HepG2 (cell line): ENCODE measurements around the gene RNU7-1. TPM values are rescaled to one million over a fixed set of nuclear protein-coding genes. Genes with fewer than 3 reads are reported as not detected.
A peak's percentile ranks its signal among the peaks of the same experiment; 100 is the strongest.

Experiments
- BRF2 ChIP-seq: sonication (generic); formaldehyde crosslinking; IDR thresholded peaks from 2 replicates; pipeline ENCODE4 v1.8.1; 2022; ENCODE audit warnings: mild to moderate bottlenecking, missing genetic modification reagents
- MIXL1 ChIP-seq: IDR thresholded peaks from 2 replicates; pipeline ENCODE4 v1.6.1; 2016
- NPAS2 ChIP-seq: sonication (generic); formaldehyde crosslinking; IDR thresholded peaks from 2 replicates; pipeline ENCODE4 v1.8.0; 2022; ENCODE audit warnings: mild to moderate bottlenecking, missing genetic modification reagents, borderline replicate concordance
- POLR2G ChIP-seq: fragments of 200-400 bp; formaldehyde crosslinking; IDR thresholded peaks from 2 replicates; pipeline ENCODE4 v1.6.1; 2018; ENCODE audit warnings: mild to moderate bottlenecking, low read depth, low read length, moderate library complexity
- SKI ChIP-seq: fragments of 450-650 bp; IDR thresholded peaks from one replicate; pipeline ENCODE4 v1.6.1; 2018; ENCODE audit warnings: mild to moderate bottlenecking; ENCODE audit not compliant: partially characterized antibody
- SMAD1 ChIP-seq: sonication (generic); formaldehyde crosslinking; IDR thresholded peaks from 2 replicates; pipeline ENCODE4 v1.4.0; 2020; ENCODE audit warnings: missing genetic modification reagents, low read depth, mild to moderate bottlenecking, borderline replicate concordance
- SNAPC4 ChIP-seq: sonication (generic); formaldehyde crosslinking; IDR thresholded peaks from 2 replicates; pipeline ENCODE4 v1.4.0; 2020; ENCODE audit warnings: mild to moderate bottlenecking, missing genetic modification reagents
- SP1 ChIP-seq, 2 experiments: fragments of 450-650 bp in 1 of 2; sonication (generic) in 1 of 2; formaldehyde crosslinking in 1 of 2; IDR thresholded peaks; 2 replicates each; pipeline versions ENCODE4 v1.4.0 to v1.6.1; 2016 to 2020; ENCODE audit warnings: missing genetic modification reagents in 1 of 2
- STAT5B ChIP-seq: sonication (generic); formaldehyde crosslinking; IDR thresholded peaks from 2 replicates; pipeline ENCODE4 v1.4.0; 2020; ENCODE audit warnings: missing genetic modification reagents
- TBX3 ChIP-seq: fragments of 450-650 bp; IDR thresholded peaks from 2 replicates; pipeline ENCODE4 v1.6.1; 2017; ENCODE audit warnings: antibody characterized with exemption, mild to moderate bottlenecking, inconsistent platforms, borderline replicate concordance
- TCF7L2 ChIP-seq: IDR thresholded peaks from 2 replicates; pipeline ENCODE4 v1.6.1; 2011; ENCODE audit warnings: mild to moderate bottlenecking, low read depth, low read length, moderate library complexity
- ZBTB25 ChIP-seq: IDR thresholded peaks from 2 replicates; pipeline ENCODE4 v1.6.1; 2018; ENCODE audit warnings: missing genetic modification reagents
- ZMYM3 ChIP-seq: sonication (generic); formaldehyde crosslinking; IDR thresholded peaks from 2 replicates; pipeline ENCODE4 v1.5.1; 2020; ENCODE audit warnings: mild to moderate bottlenecking, missing genetic modification reagents
- ZNF232 ChIP-seq: sonication (generic); formaldehyde crosslinking; IDR thresholded peaks from 2 replicates; pipeline ENCODE4 v1.4.0; 2020; ENCODE audit warnings: missing genetic modification reagents, borderline replicate concordance
- ZNF660 ChIP-seq: sonication (generic); formaldehyde crosslinking; IDR thresholded peaks from 2 replicates; pipeline ENCODE4 v1.5.1; 2020; ENCODE audit warnings: mild to moderate bottlenecking, low read depth, missing genetic modification reagents, borderline replicate concordance
- polyA plus RNA-seq, 8 experiments: library from polyadenylated mRNA; depleted of rRNA in 3 of 8; stranded (reverse) in 7 of 8; unstranded in 1 of 8; fragments of >200 nt; fragmentation: Illumina TruSeq in 4 of 8; extraction: Trizol in 4 of 8; gene quantifications; 2 replicates each; pipeline versions ENCODE4 v1.2.1 to v1.2.3, GENCODE V29; 2011 to 2016; ENCODE audit warnings: low read depth in 4 of 8, missing spikeins in 1 of 8, mixed read lengths in 1 of 8; ENCODE audit not compliant: insufficient read depth in 1 of 8
- total RNA-seq, 5 experiments: library from RNA; depleted of rRNA; stranded (reverse); fragments of >200 nt; fragmentation: Illumina TruSeq; extraction: Trizol; gene quantifications; 2 replicates each; pipeline ENCODE4 v1.2.3, GENCODE V29; 2016; ENCODE audit warnings: low read depth in 1 of 5
- TF ChIP-seq, protein P1 (sequence below): sonication (generic); formaldehyde crosslinking; IDR thresholded peaks from 2 replicates; pipeline ENCODE4 v1.5.0; 2020; ENCODE audit warnings: missing genetic modification reagents
- TF ChIP-seq, protein P2 (sequence below): sonication (generic); formaldehyde crosslinking; IDR thresholded peaks from 2 replicates; pipeline ENCODE4 v1.5.1; 2020; ENCODE audit warnings: mild to moderate bottlenecking, moderate library complexity, missing genetic modification reagents
- TF ChIP-seq, protein P3 (sequence below): sonication (generic); formaldehyde crosslinking; IDR thresholded peaks from 2 replicates; pipeline ENCODE4 v1.4.0; 2020; ENCODE audit warnings: mild to moderate bottlenecking, missing genetic modification reagents

RNU7-1 gene
- total and polyA plus RNA-seq, 2 of the 13 experiments (the other 11 are each of a cell fraction or from before 2014, with no cell fraction given), result not detected

GRCh38 chr12:6943722-6944380 lies at the start of gene RNU7-1, which contains the start of gene C12orf57 (continued):
- TF ChIP-seq, protein P1, sequence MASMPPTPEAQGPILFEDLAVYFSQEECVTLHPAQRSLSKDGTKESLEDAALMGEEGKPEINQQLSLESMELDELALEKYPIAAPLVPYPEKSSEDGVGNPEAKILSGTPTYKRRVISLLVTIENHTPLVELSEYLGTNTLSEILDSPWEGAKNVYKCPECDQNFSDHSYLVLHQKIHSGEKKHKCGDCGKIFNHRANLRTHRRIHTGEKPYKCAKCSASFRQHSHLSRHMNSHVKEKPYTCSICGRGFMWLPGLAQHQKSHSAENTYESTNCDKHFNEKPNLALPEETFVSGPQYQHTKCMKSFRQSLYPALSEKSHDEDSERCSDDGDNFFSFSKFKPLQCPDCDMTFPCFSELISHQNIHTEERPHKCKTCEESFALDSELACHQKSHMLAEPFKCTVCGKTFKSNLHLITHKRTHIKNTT (CRISPR knock-in tag), result no peak
- TF ChIP-seq, protein P2, sequence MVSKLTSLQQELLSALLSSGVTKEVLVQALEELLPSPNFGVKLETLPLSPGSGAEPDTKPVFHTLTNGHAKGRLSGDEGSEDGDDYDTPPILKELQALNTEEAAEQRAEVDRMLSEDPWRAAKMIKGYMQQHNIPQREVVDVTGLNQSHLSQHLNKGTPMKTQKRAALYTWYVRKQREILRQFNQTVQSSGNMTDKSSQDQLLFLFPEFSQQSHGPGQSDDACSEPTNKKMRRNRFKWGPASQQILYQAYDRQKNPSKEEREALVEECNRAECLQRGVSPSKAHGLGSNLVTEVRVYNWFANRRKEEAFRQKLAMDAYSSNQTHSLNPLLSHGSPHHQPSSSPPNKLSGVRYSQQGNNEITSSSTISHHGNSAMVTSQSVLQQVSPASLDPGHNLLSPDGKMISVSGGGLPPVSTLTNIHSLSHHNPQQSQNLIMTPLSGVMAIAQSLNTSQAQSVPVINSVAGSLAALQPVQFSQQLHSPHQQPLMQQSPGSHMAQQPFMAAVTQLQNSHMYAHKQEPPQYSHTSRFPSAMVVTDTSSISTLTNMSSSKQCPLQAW (CRISPR knock-in tag), result no peak
- TF ChIP-seq SNAPC4 (CRISPR knock-in tag) (peak; percentile 100), SKI (no peak), ZNF660 (CRISPR knock-in tag) (no peak), STAT5B (CRISPR knock-in tag) (peak; percentile 97), SP1 (IDR thresholded peaks at IDR 0.05) (no peak), SP1 (CRISPR knock-in tag; IDR thresholded peaks at IDR 0.05) (peak; percentile 59; the same call in 1 of the 2 replicates), SMAD1 (no peak; the same call in 1 of the 2 replicates), TCF7L2 (no peak), MIXL1 (peak; percentile 84), ZMYM3 (no peak), POLR2G (peak; percentile 100), BRF2 (peak; percentile 22; the same call in 1 of the 2 replicates), ZNF232 (peak; percentile 64; the same call in 1 of the 2 replicates), ZBTB25 (CRISPR knock-in tag) (peak; percentile 70), NPAS2 (CRISPR knock-in tag) (no peak), TBX3 (no peak)
- TF ChIP-seq, protein P3, sequence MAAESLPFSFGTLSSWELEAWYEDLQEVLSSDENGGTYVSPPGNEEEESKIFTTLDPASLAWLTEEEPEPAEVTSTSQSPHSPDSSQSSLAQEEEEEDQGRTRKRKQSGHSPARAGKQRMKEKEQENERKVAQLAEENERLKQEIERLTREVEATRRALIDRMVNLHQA (CRISPR knock-in tag), result peak; percentile 88; the same call in 1 of the 2 replicates
